LHCN-M2 (cell line): ENCODE results near the gene EXOC6B. TPM values are rescaled to one million over a fixed set of nuclear protein-coding genes. Genes with fewer than 3 reads are reported as not detected.

Experiments used
- DNase-seq: peaks from one replicate; pipeline ENCODE4 v3.0.0-alpha.2; 2012; ENCODE audit warnings: low read depth
- total RNA-seq: library from RNA; depleted of rRNA; stranded (reverse); fragments of >200 nt; gene quantifications from 2 replicates; pipeline ENCODE4 v1.2.3, GENCODE V29; 2014

Gene EXOC6B
- total RNA-seq, 1 experiment from 2014 or later = 16.7 TPM

GRCh38 chr2:72147303-72147971, 678.4 kb downstream of the EXOC6B start, which contains the start of gene CYP26B1:
Gene CYP26B1 (minus strand): TSS chr2:72147862. CDS start chr2:72147834, 28 bp downstream.
- no peak for DNase-seq

GRCh38 chr2:72146347-72147302, 679.2 kb downstream of the EXOC6B start:
- no peak for DNase-seq

GRCh38 chr2:72145658-72146329, 680.0 kb downstream of the EXOC6B start:
- DNase-seq = no peak

GRCh38 chr2:72145289-72145657, 680.6 kb downstream of the EXOC6B start:
- DNase-seq = no peak

- DNase-seq = no peak
Measured at GRCh38 chr2:72144632-72145288, 681.1 kb downstream of the EXOC6B start.

GRCh38 chr2:72144274-72144631, 681.6 kb downstream of the EXOC6B start:
- DNase-seq = no peak

- DNase-seq = no peak
Measured at GRCh38 chr2:72143441-72144273, 682.2 kb downstream of the EXOC6B start.

GRCh38 chr2:72142570-72143440, 683.0 kb downstream of the EXOC6B start:
- no peak for DNase-seq

- DNase-seq = no peak
Measured at GRCh38 chr2:72141881-72142451, 683.9 kb downstream of the EXOC6B start.

GRCh38 chr2:72141032-72141645, 684.7 kb downstream of the EXOC6B start:
- DNase-seq = no peak

- no peak for DNase-seq
Measured at GRCh38 chr2:72140621-72140960, 685.2 kb downstream of the EXOC6B start.

GRCh38 chr2:72139874-72140620, 685.8 kb downstream of the EXOC6B start:
- DNase-seq = no peak

- DNase-seq = no peak
Measured at GRCh38 chr2:72139471-72139873, 686.4 kb downstream of the EXOC6B start.

- DNase-seq = no peak
Measured at GRCh38 chr2:72138921-72139381, 686.9 kb downstream of the EXOC6B start.

GRCh38 chr2:72138011-72138881, 687.6 kb downstream of the EXOC6B start:
- DNase-seq = no peak

- DNase-seq = peak; percentile 31
Measured at GRCh38 chr2:72137498-72138010, 688.3 kb downstream of the EXOC6B start.

- no peak for DNase-seq
Measured at GRCh38 chr2:72136933-72137497, 688.8 kb downstream of the EXOC6B start.
